Measurements from ENCODE around the gene ZNF132. TPM values are rescaled to one million over a fixed set of nuclear protein-coding genes. Genes with fewer than 3 reads are reported as not detected.
A peak's percentile ranks its signal among the peaks of the same experiment; 100 is the strongest.

The ZNF132 gene
- total RNA-seq, 4 donors from 2014 or later = 1.8 to 2.7 (median 2.4) TPM

DNA sequence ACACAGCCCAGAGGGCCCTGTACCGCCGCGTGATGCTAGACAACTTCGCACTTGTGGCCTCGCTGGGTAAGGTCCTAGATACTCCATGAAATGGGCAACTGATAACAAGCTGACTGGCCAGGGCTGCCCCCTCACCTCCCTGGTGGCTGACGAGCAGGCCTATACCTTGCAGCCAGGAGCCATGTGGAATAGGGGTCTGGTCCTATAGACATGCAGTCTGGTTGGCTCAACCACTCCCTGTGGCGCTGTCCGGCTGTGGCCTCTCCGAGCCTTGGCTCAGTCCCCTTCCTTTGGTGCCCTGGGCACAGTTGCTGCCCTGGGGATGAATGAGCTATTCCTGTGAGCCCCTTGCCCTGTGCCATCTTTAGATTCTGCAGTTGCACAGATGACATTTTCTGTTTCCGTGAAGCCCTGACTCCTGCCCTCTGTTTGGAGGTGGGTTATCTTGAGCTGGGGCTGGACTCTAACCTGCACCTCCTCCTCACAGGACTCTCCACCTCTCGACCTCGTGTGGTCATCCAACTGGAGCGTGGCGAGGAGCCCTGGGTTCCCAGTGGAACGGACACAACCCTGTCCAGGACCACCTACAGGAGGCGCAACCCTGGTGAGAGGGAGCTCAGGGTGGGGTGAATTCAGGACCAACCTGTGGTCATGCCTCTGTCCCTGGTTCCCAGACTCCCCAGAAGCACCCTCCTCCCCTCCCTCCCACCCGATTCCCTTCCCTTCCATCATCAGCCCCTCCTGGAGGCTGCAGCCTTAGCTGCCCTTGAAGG lies 29.5 kb upstream of the ZNF132 start:
- intact Hi-C loops (cut with DNase I; ENCODE audit: low total_unique reads) = loop anchor here (5.0 kb wide), 1 partner anchor 82 kb away; the partner anchor contains the start of gene RPS5
- in situ Hi-C loops (cut with MboI; ENCODE audit: low sequenced_read_pairs in 4 of 4) = no loop called here
- Histone ChIP-seq H3K36me3 (peaks cover 0 to 30% of the 10 kb centered on the region in 2 donors), H3K27ac (no peak overlapping the region), H3K4me1 (peaks cover 10 to 13% of the 10 kb centered on the region in 2 donors), H3K9me3 (no peaks in the 10 kb centered on the region), H3K27me3 (no peaks in the 10 kb centered on the region), H3K4me3 (no peak overlapping the region)
- DNase-seq = no peak
- no peak for TF ChIP-seq POLR2A (IDR thresholded peaks at IDR 0.05)
- no peak for TF ChIP-seq CTCF (IDR thresholded peaks at IDR 0.05 in 4 of 5, conservative IDR thresholded peaks at IDR 0.05 in 1 of 5)
- ATAC-seq = no peak

DNA sequence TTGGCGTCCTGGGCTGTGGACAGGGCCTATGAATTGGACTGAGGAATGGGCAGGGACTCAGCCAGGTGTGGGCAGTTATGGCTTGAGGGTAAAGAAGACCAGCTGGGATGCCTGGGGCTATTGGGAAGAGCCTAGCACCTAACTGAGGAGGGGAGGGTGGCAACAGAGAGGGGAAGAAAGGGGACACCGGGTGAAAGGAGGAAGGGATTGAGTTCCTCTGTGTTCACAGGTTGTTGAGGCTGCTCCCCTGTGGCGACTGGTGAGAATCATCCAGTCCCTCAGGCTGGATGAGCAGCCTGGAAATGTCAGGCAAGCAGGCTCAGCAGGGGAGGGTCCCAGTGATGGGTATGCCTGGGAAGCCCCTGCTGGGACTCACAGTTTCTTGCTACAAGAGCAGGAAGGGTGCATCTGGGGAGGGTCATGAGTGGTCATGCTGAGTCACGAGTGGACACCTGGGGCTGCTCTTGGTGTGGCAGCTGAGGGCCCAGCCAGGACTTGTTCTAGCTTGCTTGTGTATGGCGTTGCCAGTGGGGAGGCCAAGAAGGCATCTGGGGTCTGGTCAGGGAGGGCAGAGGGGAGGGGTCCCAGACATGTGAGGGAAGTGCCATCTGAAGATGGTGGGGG lies 28.4 kb upstream of the ZNF132 start:
- no peak overlapping the region for H3K4me3 ChIP-seq
- TF ChIP-seq CTCF (IDR thresholded peaks at IDR 0.05 in 4 of 5, conservative IDR thresholded peaks at IDR 0.05 in 1 of 5) = no peak
- no peak for TF ChIP-seq POLR2A (IDR thresholded peaks at IDR 0.05)
- in situ Hi-C loops (cut with MboI; ENCODE audit: low sequenced_read_pairs in 4 of 4) (no loop called here), intact Hi-C loops (cut with DNase I; ENCODE audit: low total_unique reads) (loop anchor here (5.0 kb wide), 1 partner anchor 81 kb away; the partner anchor contains the start of gene RPS5)
- no peaks in the 10 kb centered on the region for H3K9me3 ChIP-seq
- DNase-seq (no peak), ATAC-seq (no peak)
- peaks cover 10 to 13% of the 10 kb centered on the region in 2 donors for H3K4me1 ChIP-seq
- H3K27ac ChIP-seq = no peak overlapping the region
- H3K36me3 ChIP-seq = peaks cover 0 to 30% of the 10 kb centered on the region in 2 donors
- H3K27me3 ChIP-seq = no peaks in the 10 kb centered on the region

DNA sequence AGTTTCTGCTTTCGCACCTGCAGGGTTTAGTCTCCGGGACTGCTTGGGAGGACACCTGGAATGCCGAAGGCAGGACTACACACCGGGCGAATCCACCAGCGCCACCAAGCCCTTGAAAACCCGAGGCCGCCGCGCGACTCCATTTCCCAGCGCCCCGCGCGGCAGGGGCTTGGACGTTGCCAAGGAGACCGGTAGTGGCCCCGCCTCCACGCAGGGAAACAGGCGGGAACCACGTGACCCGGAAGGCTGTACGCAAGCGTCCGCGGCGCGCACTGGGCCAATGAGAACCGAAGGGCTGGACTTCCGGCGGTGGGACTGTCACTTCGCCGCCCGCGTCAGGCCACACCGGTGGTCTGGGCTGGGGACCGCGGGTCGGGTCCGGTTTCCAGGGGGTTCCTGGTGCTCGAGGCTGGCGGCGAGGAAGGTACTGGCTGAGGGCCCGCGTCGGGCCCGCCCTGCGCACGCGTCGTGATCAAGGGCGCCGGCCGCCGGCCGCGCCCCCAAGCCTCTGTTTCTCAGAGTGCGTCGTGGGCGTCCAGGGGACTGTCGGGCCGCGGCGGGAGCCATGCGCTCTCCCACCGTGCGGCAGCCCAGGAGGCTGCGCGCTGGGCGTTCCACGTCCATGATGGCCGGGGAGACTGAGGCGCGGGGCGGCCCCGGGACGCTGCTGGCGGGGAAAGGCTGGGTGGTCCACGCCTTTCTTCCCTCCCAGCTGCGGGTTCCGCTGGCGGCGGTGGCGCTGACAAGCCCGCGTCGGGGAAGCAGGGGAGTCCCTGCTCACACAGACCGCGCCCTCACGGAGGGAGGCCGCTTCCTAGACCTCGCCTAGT lies 27.0 kb upstream of the ZNF132 start, which contains the start of gene ZNF324:
TSS of gene ZNF324 (plus strand) at position 321 of the 830 bp plus-strand sequence. CDS start 2,106 bp downstream, outside the sequence.
- H3K9me3 ChIP-seq = no peaks in the 10 kb centered on the region
- ATAC-seq (peak; percentile 99), DNase-seq (peak; percentile 97)
- no peaks in the 10 kb centered on the region for H3K27me3 ChIP-seq
- H3K4me3 ChIP-seq = peak within 1 kb of the TSS; percentile 87 to 100 (median 99)
- H3K36me3 ChIP-seq = peaks cover 0 to 24% of the 10 kb centered on the region in 2 donors
- in situ Hi-C loops (cut with MboI; ENCODE audit: low sequenced_read_pairs in 4 of 4) (no loop called here), intact Hi-C loops (cut with DNase I; ENCODE audit: low total_unique reads) (loop anchor here (1.0 to 5.0 kb wide), 5 partner anchors 8 to 80 kb away; partner anchors contain the start of genes RPS5, ZNF132, ZNF324B and ZNF584)
- no peak for TF ChIP-seq CTCF (IDR thresholded peaks at IDR 0.05 in 4 of 5, conservative IDR thresholded peaks at IDR 0.05 in 1 of 5)
- TF ChIP-seq POLR2A (IDR thresholded peaks at IDR 0.05) = peak; percentile 63 to 71
- peak within 1 kb of the TSS; percentile 68 to 92 (median 88) for H3K27ac ChIP-seq
- H3K4me1 ChIP-seq = peaks cover 10 to 13% of the 10 kb centered on the region in 2 donors

DNA sequence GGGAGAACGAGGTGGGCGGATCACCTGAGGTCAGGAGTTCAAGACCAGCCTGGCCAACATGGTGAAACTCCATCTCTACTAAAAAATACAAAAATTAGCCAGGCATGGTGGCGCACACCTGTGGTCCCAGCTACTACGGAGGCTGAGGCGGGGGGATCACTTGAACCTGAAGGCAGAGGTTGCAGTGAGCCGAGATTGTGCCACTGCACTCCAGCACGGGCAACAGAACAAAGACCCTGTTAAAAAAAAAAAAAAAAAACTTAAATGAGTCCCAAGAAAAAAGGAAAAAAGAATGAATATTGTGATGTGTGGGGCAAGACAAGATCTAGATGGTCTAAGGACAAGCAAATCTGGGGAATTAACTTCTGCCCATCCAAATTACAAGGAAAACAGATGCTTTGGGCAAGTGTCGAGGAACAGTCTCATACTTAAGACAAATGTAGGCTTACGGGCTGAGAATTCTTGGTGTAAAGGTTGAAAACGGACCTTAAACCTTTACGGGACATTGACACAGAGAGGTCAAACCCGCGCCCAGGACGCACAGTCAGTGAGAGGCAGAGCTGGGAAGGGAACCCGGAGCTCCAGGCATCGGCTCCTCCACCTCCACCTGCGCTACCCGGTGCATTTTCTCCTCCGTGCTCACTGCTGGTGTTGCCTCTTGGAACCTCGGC lies 26.3 kb upstream of the ZNF132 start:
- in situ Hi-C loops (cut with MboI; ENCODE audit: low sequenced_read_pairs in 4 of 4) = no loop called here
- ATAC-seq = peak; percentile 14 to 25

More for the DNA sequence above, 26.3 kb upstream of the ZNF132 start:
- intact Hi-C loops (cut with DNase I; ENCODE audit: low total_unique reads) = loop anchor here (1.0 to 5.0 kb wide), 4 partner anchors 15 to 79 kb away; partner anchors contain the start of genes RPS5, ZNF132, ZNF324B and ZNF584
- Histone ChIP-seq H3K36me3 (peaks cover 0 to 19% of the 10 kb centered on the region in 2 donors), H3K27me3 (no peaks in the 10 kb centered on the region), H3K4me1 (peaks cover 10 to 13% of the 10 kb centered on the region in 2 donors), H3K9me3 (no peaks in the 10 kb centered on the region), H3K27ac (peak overlapping the region in 2 of 4 donors; percentile 89 to 92), H3K4me3 (peak overlapping the region; percentile 87 to 100 (median 99))
- TF ChIP-seq POLR2A (IDR thresholded peaks at IDR 0.05) (no peak), CTCF (IDR thresholded peaks at IDR 0.05 in 4 of 5, conservative IDR thresholded peaks at IDR 0.05 in 1 of 5) (no peak)
- DNase-seq = no peak
